Measurements from ENCODE around the gene NAALADL2. TPM values are rescaled to one million over a fixed set of nuclear protein-coding genes. Genes with fewer than 3 reads are reported as not detected.

Gene NAALADL2
- total RNA-seq, 1 experiment from 2014 or later = 1.6 TPM

- no peak overlapping the region for H3K9ac ChIP-seq (ENCODE audit: extremely low read depth, insufficient read length, low read length)
- no peak overlapping the region for H3K4me2 ChIP-seq (ENCODE audit: insufficient read depth, insufficient read length, low read length)
- H2AK5ac ChIP-seq (ENCODE audit: insufficient read length, low read length) = no peak overlapping the region
- H3K79me2 ChIP-seq (ENCODE audit: insufficient read depth, low read length) = no peaks in the 10 kb centered on the region
- H3K79me1 ChIP-seq (ENCODE audit: insufficient read depth, low read depth, low read length, poor library complexity, severe bottlenecking) = no peaks in the 10 kb centered on the region
- 0 out of 4 replicates have a peak, but pooled peaks cover 0 to 2% of the 10 kb centered on the region in 2 experiments for H3K4me1 Mint-ChIP-seq
- H3K27me3 Mint-ChIP-seq (ENCODE audit: low read depth) = no peaks in the 10 kb centered on the region
- no peak overlapping the region for H3K4ac ChIP-seq (ENCODE audit: low read depth, low read length)
- H3K9me3 Mint-ChIP-seq = no peaks in the 10 kb centered on the region
- H2BK20ac ChIP-seq (ENCODE audit: low read depth, low read length, poor library complexity, severe bottlenecking) = no peak overlapping the region
- H2BK15ac ChIP-seq (ENCODE audit: low read depth, low read length) = no peak overlapping the region
- H3K56ac ChIP-seq (ENCODE audit: insufficient read length, low read depth, low read length) = no peak overlapping the region
- H4K8ac ChIP-seq (replicated peaks; ENCODE audit: insufficient read length, low read depth, low read length) = no peak overlapping the region
- no peak overlapping the region for H3K14ac ChIP-seq (ENCODE audit: insufficient read depth, low read length)
- no CpG with 5 or more reads among the region's 7 CpGs for WGBS (ENCODE audit: extremely low coverage, insufficient read length, low lambda C conversion rate)
- no peak overlapping the region for H2BK12ac ChIP-seq (ENCODE audit: insufficient read length, low read depth, low read length)
- H3K4me3 Mint-ChIP-seq = no peak overlapping the region
- no peak overlapping the region for H3K23ac ChIP-seq (ENCODE audit: insufficient read length, low read depth, low read length)
- no peaks in the 10 kb centered on the region for H3K9me3 ChIP-seq (ENCODE audit: control insufficient read depth, low read depth, low read length)
- no peaks in the 10 kb centered on the region for H3K36me3 Mint-ChIP-seq (ENCODE audit: insufficient read depth in 1 of 3, low read depth in 3 of 3)
- no peak for DNase-seq
- no peak overlapping the region for H2BK5ac ChIP-seq (ENCODE audit: insufficient read length, low read length)
- H3K27me3 ChIP-seq (ENCODE audit: insufficient read depth, low read length) = no peaks in the 10 kb centered on the region
- H4K5ac ChIP-seq (ENCODE audit: insufficient read length, low read depth, low read length) = no peak overlapping the region
- H2BK120ac ChIP-seq (ENCODE audit: low read depth, low read length, poor library complexity, severe bottlenecking) = no peak overlapping the region
- no peak overlapping the region for H3K18ac ChIP-seq (ENCODE audit: insufficient read length, low read depth, low read length)
- H4K91ac ChIP-seq (ENCODE audit: insufficient read length, low read depth, low read length) = no peak overlapping the region
- no peaks in the 10 kb centered on the region for H3K23me2 ChIP-seq (ENCODE audit: insufficient read length, low read depth, low read length, poor library complexity, severe bottlenecking)
- no peak overlapping the region for H2AFZ ChIP-seq (ENCODE audit: low read length)
- H3T11ph ChIP-seq (ENCODE audit: low read length) = no peak overlapping the region
- no peak overlapping the region for H3K27ac ChIP-seq (ENCODE audit: insufficient read length, low read depth, low read length)
- H4K20me1 ChIP-seq (ENCODE audit: control insufficient read depth, insufficient read depth, insufficient read length) = no peaks in the 10 kb centered on the region
- no peaks in the 10 kb centered on the region for H3K4me1 ChIP-seq (ENCODE audit: insufficient read depth, low read length)
- TF ChIP-seq, protein P1, sequence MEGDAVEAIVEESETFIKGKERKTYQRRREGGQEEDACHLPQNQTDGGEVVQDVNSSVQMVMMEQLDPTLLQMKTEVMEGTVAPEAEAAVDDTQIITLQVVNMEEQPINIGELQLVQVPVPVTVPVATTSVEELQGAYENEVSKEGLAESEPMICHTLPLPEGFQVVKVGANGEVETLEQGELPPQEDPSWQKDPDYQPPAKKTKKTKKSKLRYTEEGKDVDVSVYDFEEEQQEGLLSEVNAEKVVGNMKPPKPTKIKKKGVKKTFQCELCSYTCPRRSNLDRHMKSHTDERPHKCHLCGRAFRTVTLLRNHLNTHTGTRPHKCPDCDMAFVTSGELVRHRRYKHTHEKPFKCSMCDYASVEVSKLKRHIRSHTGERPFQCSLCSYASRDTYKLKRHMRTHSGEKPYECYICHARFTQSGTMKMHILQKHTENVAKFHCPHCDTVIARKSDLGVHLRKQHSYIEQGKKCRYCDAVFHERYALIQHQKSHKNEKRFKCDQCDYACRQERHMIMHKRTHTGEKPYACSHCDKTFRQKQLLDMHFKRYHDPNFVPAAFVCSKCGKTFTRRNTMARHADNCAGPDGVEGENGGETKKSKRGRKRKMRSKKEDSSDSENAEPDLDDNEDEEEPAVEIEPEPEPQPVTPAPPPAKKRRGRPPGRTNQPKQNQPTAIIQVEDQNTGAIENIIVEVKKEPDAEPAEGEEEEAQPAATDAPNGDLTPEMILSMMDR (conservative IDR thresholded peaks at IDR 0.05) = no peak
- no peak overlapping the region for H3K27ac Mint-ChIP-seq
These were observed 10.3 kb downstream of the NAALADL2 start for GRCh38 chr3:174869448-174869847.

All from H9 (cell line).